A549 treated with Hydrocortisone at 1 μM for 4 hours (cell line): ENCODE measurements around the gene DUSP2. TPM values are rescaled to one million over a fixed set of nuclear protein-coding genes. Genes with fewer than 3 reads are reported as not detected.

Experiments used
- total RNA-seq: library from RNA; stranded (reverse); fragments of 200-300 nt; extraction: Qiagen RNA extraction; gene quantifications from 5 replicates; pipeline ENCODE4 v1.2.3, GENCODE V29; 2022

DUSP2 gene
- 0.17 to 0.45 TPM (median 0.38 TPM) in 5 replicates for total RNA-seq

GRCh38 chr2:96145036-96145847, at the start of gene DUSP2:
DUSP2 (minus strand) TSS chr2:96145440; CDS start chr2:96145354, 86 bp downstream.

GRCh38 chr2:96138179-96139145, 6.8 kb downstream of the DUSP2 start, which contains the start of gene ASTL:
ASTL (minus strand) TSS chr2:96138502; CDS start chr2:96138436, 66 bp downstream.

DNA sequence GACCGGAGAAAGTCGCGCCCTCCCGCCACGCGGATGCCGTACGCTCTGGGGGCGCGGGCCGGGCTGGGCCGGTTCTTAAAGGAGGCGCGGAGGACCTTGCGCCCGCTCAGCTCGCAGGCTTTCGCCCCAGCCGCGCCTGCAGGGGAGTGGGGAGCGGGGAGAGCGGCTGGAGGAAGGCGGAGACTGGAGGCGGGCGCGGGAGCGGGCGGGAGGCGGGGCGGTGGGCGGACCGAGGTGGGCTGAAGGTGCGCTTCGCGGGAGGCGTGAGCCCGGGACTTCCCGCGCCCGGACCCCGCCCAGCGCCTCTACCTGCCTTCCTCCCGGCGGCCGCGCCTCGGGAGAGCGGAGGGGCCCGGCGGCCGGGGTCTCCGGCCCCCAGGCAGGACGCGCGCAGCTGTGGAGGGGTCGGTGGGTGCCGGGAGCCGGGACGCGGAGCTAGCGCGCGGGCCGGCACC, 28.8 kb downstream of the DUSP2 start, which contains the start of gene ADRA2B:
ADRA2B (minus strand) TSS at position 148 of the 455 bp plus-strand sequence. CDS start 422 bp downstream, outside the sequence.

Other genes starting within 250 kb of the DUSP2 start
- gene ANKRD36C, start 153.6 kb downstream of the DUSP2 start, total RNA-seq = 3.4 to 5.3 TPM (median 4.1 TPM) in 5 replicates
- 0.15 TPM in 1 of 5 replicates, not detected in the others for gene GPAT2, start 110.5 kb downstream of the DUSP2 start, total RNA-seq
- 0.06 to 0.17 TPM (median 0.09 TPM) in 5 replicates for gene ADRA2B, start 28.9 kb downstream of the DUSP2 start, total RNA-seq
- not detected in 5 replicates for gene ASTL, start 6.9 kb downstream of the DUSP2 start, total RNA-seq
- gene STARD7, start 63.4 kb upstream of the DUSP2 start, total RNA-seq = 86.3 to 104 TPM (median 88.1 TPM) in 5 replicates
- 42.1 to 45.2 TPM (median 43.4 TPM) in 5 replicates for gene TMEM127, start 120.6 kb upstream of the DUSP2 start, total RNA-seq
- 78.1 to 89.5 TPM (median 82.7 TPM) in 5 replicates for gene CIAO1, start 120.8 kb upstream of the DUSP2 start, total RNA-seq
- 112 to 133 TPM (median 116 TPM) in 5 replicates for gene SNRNP200, start 160.1 kb upstream of the DUSP2 start, total RNA-seq
- not detected in 5 replicates for gene ITPRIPL1, start 179.9 kb upstream of the DUSP2 start, total RNA-seq
- 39.8 to 49.6 TPM (median 41.3 TPM) in 5 replicates for gene NCAPH, start 190.3 kb upstream of the DUSP2 start, total RNA-seq